OCI-LY1 (cell line): ENCODE measurements around the gene CGB7.

Experiments used
- CTCF ChIP-seq: fragments of 200-600 bp; sonication (generic), shearing (Covaris generic); IDR thresholded peaks from 2 replicates; pipeline ENCODE4 v1.5.1; 2017; ENCODE audit warnings: mild to moderate bottlenecking, antibody characterized with exemption, low read length, moderate library complexity, mixed read lengths
- EZH2 ChIP-seq: fragments of 200-600 bp; sonication (generic), shearing (Covaris generic); IDR thresholded peaks from 2 replicates; pipeline ENCODE4 v1.8.0; 2017; ENCODE audit warnings: borderline replicate concordance, mixed run types, mild to moderate bottlenecking, antibody characterized with exemption, low read length, moderate library complexity, mixed read lengths

- TF ChIP-seq CTCF (no peak), EZH2 (no peak)
Measured at GRCh38 chr19:49091391-49092038, 34.0 kb upstream of the CGB7 start.
